ENCODE data around the gene RACGAP1.

Gene RACGAP1

DNA sequence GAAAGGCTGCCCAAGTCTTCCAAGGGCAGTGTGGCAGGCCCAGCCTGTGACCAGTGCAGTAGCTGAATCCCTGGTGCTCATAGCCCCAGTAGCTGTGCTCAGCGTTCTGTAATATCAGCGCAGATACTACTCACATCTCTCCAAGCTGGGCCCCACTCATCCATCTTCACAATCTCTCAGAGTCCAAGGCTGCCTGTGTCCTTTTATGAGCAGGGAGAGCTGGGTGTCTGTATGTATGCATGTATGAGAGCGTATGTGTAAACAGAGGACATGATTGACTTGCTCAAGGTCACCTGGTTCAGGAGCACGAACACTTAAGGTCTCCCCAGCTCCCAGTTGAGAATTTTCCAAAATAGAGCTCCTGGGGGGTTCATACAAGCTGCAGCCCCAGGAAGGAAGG, 47.2 kb downstream of the RACGAP1 start:
- no peaks in the 10 kb centered on the region for H3K27me3 ChIP-seq (ENCODE audit: control insufficient read depth, insufficient read depth, low read length)
- H3K9me3 ChIP-seq (ENCODE audit: control insufficient read depth, low read length): no peaks in the 10 kb centered on the region
- no peak overlapping the region for H3K4me3 ChIP-seq (ENCODE audit: low read length)
- H3K9ac ChIP-seq (ENCODE audit: low read length): no peak overlapping the region
- H3K4me1 ChIP-seq (ENCODE audit: control insufficient read depth, insufficient read depth, low read length): peaks cover 12% of the 10 kb centered on the region
- H3K36me3 ChIP-seq (ENCODE audit: control insufficient read depth, insufficient read depth, low read length): no peaks in the 10 kb centered on the region

DNA sequence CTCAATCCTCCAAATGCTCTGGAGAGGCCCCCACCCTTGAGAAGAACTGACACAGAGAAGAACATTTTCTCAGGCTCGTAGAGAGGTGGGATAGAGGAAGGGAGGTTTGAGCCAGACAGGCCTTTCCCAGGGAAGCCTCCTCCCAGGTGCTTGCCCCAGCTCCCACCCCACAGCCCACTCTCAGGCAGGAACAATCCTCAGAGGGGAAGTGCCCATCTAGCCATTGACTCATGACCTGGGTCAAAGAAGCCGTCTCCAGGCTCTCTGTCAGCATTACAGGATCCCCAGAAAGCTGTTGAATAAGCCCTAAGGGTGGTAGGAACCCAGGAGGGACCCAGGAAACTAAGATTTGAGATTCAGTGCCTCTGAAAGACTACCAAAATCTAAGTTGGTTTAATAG, 48.7 kb downstream of the RACGAP1 start:
- Histone ChIP-seq H3K4me1 (ENCODE audit: control insufficient read depth, insufficient read depth, low read length) (peaks cover 12% of the 10 kb centered on the region), H3K36me3 (ENCODE audit: control insufficient read depth, insufficient read depth, low read length) (no peaks in the 10 kb centered on the region)

GRCh38 chr12:49975318-49975761, 50.0 kb downstream of the RACGAP1 start:
- Histone ChIP-seq H3K4me1 (ENCODE audit: control insufficient read depth, insufficient read depth, low read length) (peaks cover 12% of the 10 kb centered on the region), H3K36me3 (ENCODE audit: control insufficient read depth, insufficient read depth, low read length) (no peaks in the 10 kb centered on the region), H3K4me3 (ENCODE audit: low read length) (no peak overlapping the region), H3K9me3 (ENCODE audit: control insufficient read depth, low read length) (no peaks in the 10 kb centered on the region), H3K27me3 (ENCODE audit: control insufficient read depth, insufficient read depth, low read length) (no peaks in the 10 kb centered on the region), H3K9ac (ENCODE audit: low read length) (no peak overlapping the region)

More for the DNA sequence above, 48.7 kb downstream of the RACGAP1 start:
- Histone ChIP-seq H3K4me3 (ENCODE audit: low read length) (no peak overlapping the region), H3K9me3 (ENCODE audit: control insufficient read depth, low read length) (no peaks in the 10 kb centered on the region), H3K27me3 (ENCODE audit: control insufficient read depth, insufficient read depth, low read length) (no peaks in the 10 kb centered on the region), H3K9ac (ENCODE audit: low read length) (no peak overlapping the region)

DNA sequence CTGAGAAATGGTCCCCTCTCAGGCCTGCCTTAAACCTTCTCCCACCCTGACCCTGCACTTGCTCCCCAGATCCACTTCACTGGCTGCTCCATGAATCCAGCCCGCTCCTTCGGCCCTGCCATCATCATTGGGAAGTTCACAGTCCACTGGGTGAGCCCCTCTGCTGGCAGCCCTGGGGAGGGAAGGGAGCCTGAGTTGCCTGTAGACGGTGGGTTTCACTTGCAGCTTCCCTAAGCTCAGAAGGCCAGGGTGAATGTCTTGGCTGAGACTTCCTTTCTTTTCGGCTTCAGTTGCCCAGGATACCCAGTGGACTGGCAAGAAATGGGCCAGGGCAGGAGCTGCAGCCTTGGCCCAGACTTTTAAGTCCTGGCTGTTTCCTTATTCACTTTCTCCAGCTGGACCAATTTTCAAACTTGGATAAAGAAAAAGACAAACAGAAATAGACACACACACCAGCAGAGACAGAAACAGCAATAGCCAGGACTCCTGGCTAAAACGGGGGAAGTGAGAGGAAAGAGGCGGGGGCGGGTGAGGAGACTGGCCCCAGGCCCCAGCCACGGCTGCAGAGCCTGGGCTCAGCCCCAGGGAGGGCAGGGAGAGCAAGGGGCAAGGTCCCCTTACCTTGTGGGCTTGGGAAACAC, 50.5 kb downstream of the RACGAP1 start:
- Histone ChIP-seq H3K4me3 (ENCODE audit: low read length) (no peak overlapping the region), H3K36me3 (ENCODE audit: control insufficient read depth, insufficient read depth, low read length) (no peaks in the 10 kb centered on the region), H3K4me1 (ENCODE audit: control insufficient read depth, insufficient read depth, low read length) (peaks cover 12% of the 10 kb centered on the region), H3K9me3 (ENCODE audit: control insufficient read depth, low read length) (no peaks in the 10 kb centered on the region), H3K27me3 (ENCODE audit: control insufficient read depth, insufficient read depth, low read length) (no peaks in the 10 kb centered on the region), H3K9ac (ENCODE audit: low read length) (no peak overlapping the region)

GRCh38 chr12:49974231-49974675, 51.0 kb downstream of the RACGAP1 start:
- peaks cover 12% of the 10 kb centered on the region for H3K4me1 ChIP-seq (ENCODE audit: control insufficient read depth, insufficient read depth, low read length)
- peaks cover 3% of the 10 kb centered on the region for H3K27me3 ChIP-seq (ENCODE audit: control insufficient read depth, insufficient read depth, low read length)
- H3K4me3 ChIP-seq (ENCODE audit: low read length): no peak overlapping the region
- H3K9me3 ChIP-seq (ENCODE audit: control insufficient read depth, low read length): no peaks in the 10 kb centered on the region
- H3K36me3 ChIP-seq (ENCODE audit: control insufficient read depth, insufficient read depth, low read length): no peaks in the 10 kb centered on the region
- H3K9ac ChIP-seq (ENCODE audit: low read length): no peak overlapping the region

DNA sequence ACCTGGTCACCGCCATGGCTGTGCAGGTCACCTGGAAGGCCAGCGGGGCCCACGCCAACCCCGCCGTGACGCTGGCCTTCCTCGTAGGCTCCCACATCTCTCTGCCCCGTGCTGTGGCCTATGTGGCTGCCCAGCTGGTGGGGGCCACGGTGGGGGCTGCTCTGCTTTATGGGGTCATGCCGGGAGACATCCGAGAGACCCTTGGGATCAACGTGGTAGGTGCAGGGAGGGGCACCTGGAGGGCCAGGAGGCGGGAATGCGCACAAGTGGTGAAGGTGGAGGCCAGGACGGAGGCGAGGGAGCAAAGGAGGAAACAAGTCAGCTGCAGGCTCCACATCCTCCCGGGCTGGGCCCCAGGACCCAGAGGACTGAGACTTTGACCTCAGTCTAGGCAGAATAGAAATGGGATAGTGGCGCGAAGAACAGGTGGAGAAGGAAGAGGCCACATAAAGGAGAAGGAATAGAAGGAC, 51.9 kb downstream of the RACGAP1 start:
- Histone ChIP-seq H3K4me1 (ENCODE audit: control insufficient read depth, insufficient read depth, low read length) (peaks cover 16% of the 10 kb centered on the region), H3K9ac (ENCODE audit: low read length) (no peak overlapping the region)

GRCh38 chr12:49972641-49973360, 52.5 kb downstream of the RACGAP1 start, which contains the start of gene AQP6:
AQP6 (plus strand) TSS chr12:49972947; CDS start chr12:49973174, 227 bp downstream.
- Histone ChIP-seq H3K4me1 (ENCODE audit: control insufficient read depth, insufficient read depth, low read length) (peaks cover 22% of the 10 kb centered on the region), H3K27me3 (ENCODE audit: control insufficient read depth, insufficient read depth, low read length) (peaks cover 17% of the 10 kb centered on the region), H3K9ac (ENCODE audit: low read length) (no peak within 1 kb of the TSS), H3K9me3 (ENCODE audit: control insufficient read depth, low read length) (no peaks in the 10 kb centered on the region), H3K36me3 (ENCODE audit: control insufficient read depth, insufficient read depth, low read length) (no peaks in the 10 kb centered on the region), H3K4me3 (ENCODE audit: low read length) (no peak within 1 kb of the TSS)

More for the DNA sequence above, 51.9 kb downstream of the RACGAP1 start:
- H3K9me3 ChIP-seq (ENCODE audit: control insufficient read depth, low read length): no peaks in the 10 kb centered on the region
- H3K4me3 ChIP-seq (ENCODE audit: low read length): no peak overlapping the region
- peaks cover 11% of the 10 kb centered on the region for H3K27me3 ChIP-seq (ENCODE audit: control insufficient read depth, insufficient read depth, low read length)
- H3K36me3 ChIP-seq (ENCODE audit: control insufficient read depth, insufficient read depth, low read length): no peaks in the 10 kb centered on the region

DNA sequence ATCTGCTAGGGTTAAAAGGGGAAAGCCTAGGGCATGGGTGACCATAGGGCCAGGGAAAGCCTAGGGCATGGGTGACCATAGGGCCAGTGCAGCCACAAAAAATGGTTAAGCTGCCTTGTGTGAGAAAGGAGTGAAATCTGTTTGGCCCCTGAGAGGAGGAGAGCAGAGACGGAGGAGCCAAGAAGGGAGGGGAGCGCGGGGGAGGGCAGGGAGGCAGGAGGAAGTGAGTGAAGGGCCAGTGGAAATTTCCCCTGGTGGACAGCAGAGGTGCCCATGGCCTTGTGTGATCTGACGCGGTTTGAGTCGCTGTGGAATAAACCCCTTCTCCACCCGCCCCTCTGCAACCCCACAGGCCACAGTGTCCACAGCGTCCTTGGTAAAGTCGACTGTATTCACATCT, 53.2 kb downstream of the RACGAP1 start:
- Histone ChIP-seq H3K36me3 (ENCODE audit: control insufficient read depth, insufficient read depth, low read length) (no peaks in the 10 kb centered on the region), H3K9ac (ENCODE audit: low read length) (no peak overlapping the region), H3K4me1 (ENCODE audit: control insufficient read depth, insufficient read depth, low read length) (peaks cover 29% of the 10 kb centered on the region), H3K27me3 (ENCODE audit: control insufficient read depth, insufficient read depth, low read length) (peaks cover 19% of the 10 kb centered on the region), H3K9me3 (ENCODE audit: control insufficient read depth, low read length) (no peaks in the 10 kb centered on the region), H3K4me3 (ENCODE audit: low read length) (no peak overlapping the region)

DNA sequence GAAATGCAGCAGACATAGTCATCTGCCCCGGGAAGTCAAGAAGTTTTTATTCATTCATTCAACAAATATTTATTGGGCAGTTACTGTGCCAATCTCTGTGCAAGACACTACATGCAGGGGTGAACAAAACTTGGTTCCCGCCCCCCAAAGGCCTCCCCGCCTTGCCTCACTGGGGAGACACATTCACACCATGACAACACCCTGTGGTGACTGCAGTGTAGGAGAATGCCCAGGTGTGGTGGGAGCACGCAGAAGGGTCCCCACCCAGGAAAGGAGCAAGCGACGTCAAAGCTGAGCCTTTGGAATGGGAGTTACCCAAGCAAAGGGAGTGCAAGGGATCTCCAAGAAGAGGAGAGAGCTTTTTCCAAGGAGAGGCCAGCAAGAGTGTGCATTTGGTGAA, 54.2 kb downstream of the RACGAP1 start:
- Histone ChIP-seq H3K9ac (ENCODE audit: low read length) (no peak overlapping the region), H3K4me1 (ENCODE audit: control insufficient read depth, insufficient read depth, low read length) (peaks cover 30% of the 10 kb centered on the region), H3K27me3 (ENCODE audit: control insufficient read depth, insufficient read depth, low read length) (peaks cover 19% of the 10 kb centered on the region), H3K4me3 (ENCODE audit: low read length) (no peak overlapping the region), H3K9me3 (ENCODE audit: control insufficient read depth, low read length) (no peaks in the 10 kb centered on the region), H3K36me3 (ENCODE audit: control insufficient read depth, insufficient read depth, low read length) (no peaks in the 10 kb centered on the region)

GRCh38 chr12:49970658-49971057, 54.6 kb downstream of the RACGAP1 start:
- Histone ChIP-seq H3K4me1 (ENCODE audit: control insufficient read depth, insufficient read depth, low read length) (peaks cover 30% of the 10 kb centered on the region), H3K36me3 (ENCODE audit: control insufficient read depth, insufficient read depth, low read length) (no peaks in the 10 kb centered on the region), H3K9ac (ENCODE audit: low read length) (no peak overlapping the region), H3K4me3 (ENCODE audit: low read length) (no peak overlapping the region), H3K9me3 (ENCODE audit: control insufficient read depth, low read length) (no peaks in the 10 kb centered on the region), H3K27me3 (ENCODE audit: control insufficient read depth, insufficient read depth, low read length) (peaks cover 19% of the 10 kb centered on the region)

DNA sequence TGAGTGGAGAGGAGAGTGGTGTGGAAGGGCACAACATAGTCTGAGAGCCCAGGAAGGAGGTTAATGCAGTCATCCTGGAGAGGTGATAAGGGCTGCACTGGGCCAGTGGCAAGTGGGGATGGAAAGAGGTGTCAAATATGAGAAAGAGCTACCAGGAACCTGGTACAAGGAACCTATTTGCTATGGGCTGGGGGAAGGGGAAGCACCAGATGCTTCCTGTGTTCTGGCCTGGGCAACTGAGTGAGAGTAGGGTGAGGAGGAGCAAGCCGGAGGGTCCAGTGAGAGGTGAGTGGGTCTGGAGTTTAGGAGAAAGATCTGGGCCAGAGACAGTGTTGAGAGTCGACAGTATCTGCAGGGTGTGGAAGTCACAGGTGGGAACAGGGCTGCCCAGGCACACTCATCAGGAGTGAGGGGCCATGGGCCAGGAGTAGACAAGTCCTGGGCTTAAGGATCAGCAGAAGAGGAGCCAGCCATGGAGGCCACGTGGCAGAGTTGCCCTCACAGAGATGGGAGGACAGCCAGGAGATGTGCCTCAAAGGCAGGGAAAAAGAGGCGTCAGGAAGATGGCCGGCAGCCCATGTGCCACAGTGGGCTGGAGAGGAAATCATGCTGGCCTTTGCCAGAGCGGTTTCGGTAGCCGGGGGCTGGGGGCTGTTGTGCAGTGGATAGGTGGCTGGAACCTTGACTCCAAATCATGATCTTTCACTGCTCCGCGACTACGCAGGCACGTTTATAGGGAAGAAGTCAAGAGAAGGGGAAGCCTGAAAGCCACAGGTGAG, 55.5 kb downstream of the RACGAP1 start:
- H3K9ac ChIP-seq (ENCODE audit: low read length): no peak overlapping the region
- peaks cover 24% of the 10 kb centered on the region for H3K27me3 ChIP-seq (ENCODE audit: control insufficient read depth, insufficient read depth, low read length)
- no peak overlapping the region for H3K4me3 ChIP-seq (ENCODE audit: low read length)
- H3K4me1 ChIP-seq (ENCODE audit: control insufficient read depth, insufficient read depth, low read length): peaks cover 29% of the 10 kb centered on the region
- H3K9me3 ChIP-seq (ENCODE audit: control insufficient read depth, low read length): no peaks in the 10 kb centered on the region
- H3K36me3 ChIP-seq (ENCODE audit: control insufficient read depth, insufficient read depth, low read length): no peaks in the 10 kb centered on the region

GRCh38 chr12:49969027-49969426, 56.3 kb downstream of the RACGAP1 start:
- Histone ChIP-seq H3K27me3 (ENCODE audit: control insufficient read depth, insufficient read depth, low read length) (peaks cover 32% of the 10 kb centered on the region), H3K9ac (ENCODE audit: low read length) (no peak overlapping the region), H3K9me3 (ENCODE audit: control insufficient read depth, low read length) (no peaks in the 10 kb centered on the region), H3K4me3 (ENCODE audit: low read length) (no peak overlapping the region), H3K36me3 (ENCODE audit: control insufficient read depth, insufficient read depth, low read length) (no peaks in the 10 kb centered on the region), H3K4me1 (ENCODE audit: control insufficient read depth, insufficient read depth, low read length) (peaks cover 22% of the 10 kb centered on the region)
